C1 segment of cervical spinal cord (tissue), 14 donors: ENCODE results near the gene ZAP70.
"Not testable (repeated sequence)": the region's sequence is repeated elsewhere in the genome, so short reads cannot be mapped to it uniquely, and the experiment has no call there.

Experiments used
- DNase-seq, 14 donors: peaks; one replicate each; lab custom pipeline; 2025; lab: John Stamatoyannopoulos, UW

The ZAP70 gene

DNA sequence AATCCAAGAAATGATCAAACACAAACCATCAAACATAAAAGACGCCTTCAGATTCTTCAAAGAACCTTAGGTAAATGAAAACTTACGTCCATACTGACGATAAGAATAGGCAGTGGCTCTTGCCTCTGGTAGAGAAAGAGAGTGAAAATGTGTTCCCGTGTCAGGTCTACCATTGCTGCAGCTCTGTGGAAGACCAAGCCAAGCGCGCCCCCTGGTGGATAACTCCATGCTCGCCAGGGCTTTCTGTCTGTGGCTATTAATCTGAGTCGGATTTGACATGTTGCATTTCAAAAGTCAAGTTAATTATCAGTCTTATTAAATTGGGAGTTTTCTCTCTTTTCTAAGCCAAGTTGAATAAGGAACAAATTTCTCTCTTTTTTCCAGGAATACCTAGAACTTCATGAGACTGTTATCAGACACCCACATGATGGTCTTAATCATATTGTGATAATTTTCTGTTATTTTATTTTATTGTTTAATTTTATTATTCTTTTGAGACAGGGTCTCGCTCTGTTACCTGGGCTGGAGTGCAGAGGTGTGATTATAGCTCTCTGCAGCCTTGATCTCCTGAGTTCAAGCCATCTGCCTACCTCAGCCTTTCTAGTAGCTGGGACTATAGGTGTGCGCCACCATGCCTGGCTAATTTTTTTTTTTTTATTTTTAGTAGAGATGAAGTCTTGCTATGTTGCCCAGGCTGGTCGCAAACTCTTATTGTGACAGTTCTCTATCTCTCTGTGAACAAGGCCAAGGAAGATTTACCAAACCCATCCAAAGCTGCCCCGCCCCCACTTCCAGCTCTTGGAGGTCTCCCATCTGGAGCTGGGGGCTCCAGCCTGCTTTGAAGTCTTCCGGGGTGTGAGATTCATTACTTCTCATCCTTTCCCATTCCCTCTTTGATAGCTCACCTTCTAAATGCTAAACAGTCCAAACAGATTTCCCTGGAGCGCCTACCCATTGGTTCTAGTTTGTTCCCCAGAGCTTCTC, 15.8 kb upstream of the ZAP70 start:
- peak; percentile 18 to 91 (median 68) for DNase-seq

GRCh38 chr2:97698530-97698929, 14.8 kb upstream of the ZAP70 start:
- DNase-seq: no peak

- peak in 6 of 14 donors; percentile 6 to 17 (median 14) for DNase-seq
Observed at GRCh38 chr2:97699765-97700444, 13.5 kb upstream of the ZAP70 start.

GRCh38 chr2:97701186-97701585, 12.2 kb upstream of the ZAP70 start:
- DNase-seq: no peak

- DNase-seq: no peak
Observed at GRCh38 chr2:97701851-97702465, 11.4 kb upstream of the ZAP70 start.

- DNase-seq: no peak
Observed at GRCh38 chr2:97702731-97703470, 10.5 kb upstream of the ZAP70 start.

GRCh38 chr2:97703741-97704140, 9.6 kb upstream of the ZAP70 start:
- no peak for DNase-seq

GRCh38 chr2:97704989-97705388, 8.4 kb upstream of the ZAP70 start:
- no peak for DNase-seq

DNA sequence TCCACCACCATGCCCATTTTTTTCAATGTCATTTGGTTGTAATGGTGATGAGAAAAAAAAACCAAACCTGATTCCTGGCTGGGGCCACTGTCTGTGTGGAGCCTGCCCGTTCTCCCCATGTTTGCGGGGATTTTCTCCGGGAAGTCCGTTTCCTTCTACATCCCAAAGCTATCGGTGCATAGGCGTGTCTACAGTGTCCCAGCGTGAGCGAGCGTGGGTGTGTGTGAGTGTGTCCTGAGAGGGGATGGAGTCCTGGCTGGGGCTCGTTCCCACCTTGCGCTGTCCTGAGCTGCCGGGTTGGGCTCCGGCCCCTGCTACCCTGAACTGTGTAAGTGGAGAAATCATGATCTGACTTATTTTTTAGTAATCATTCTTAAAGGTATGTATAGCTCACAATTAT, 7.3 kb upstream of the ZAP70 start:
- no peak for DNase-seq

DNA sequence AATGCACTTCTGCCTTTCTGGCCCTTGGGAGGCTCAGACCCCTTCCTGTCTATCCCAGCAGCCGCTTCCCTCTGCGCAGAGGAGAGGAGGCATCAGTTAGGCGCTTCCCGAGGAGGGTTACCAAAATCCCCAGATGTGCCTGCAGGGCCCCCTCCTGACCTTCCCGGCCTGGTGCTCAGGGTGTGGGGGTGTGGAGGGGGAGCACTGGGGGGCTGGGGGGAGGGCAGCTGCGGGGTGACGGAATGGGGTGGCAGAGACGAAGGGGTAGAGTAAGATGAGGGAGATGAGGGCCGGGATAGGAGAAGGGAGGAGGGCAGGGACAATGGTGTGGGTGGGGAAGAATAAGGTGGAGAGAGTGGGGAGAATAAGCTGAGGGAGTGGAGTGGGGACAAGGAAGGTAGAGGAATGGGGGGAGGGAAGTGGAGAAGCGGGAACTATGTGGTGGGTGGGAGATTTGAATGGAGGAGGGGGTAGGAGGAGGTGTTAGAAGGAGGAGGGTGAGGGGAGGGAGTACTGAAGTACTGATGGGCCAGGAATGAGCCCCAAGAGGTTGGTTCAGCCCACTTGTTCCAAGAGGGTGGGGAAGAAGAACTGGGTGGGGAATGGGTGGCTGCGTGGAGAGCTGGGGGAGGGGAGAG, 6.5 kb upstream of the ZAP70 start:
- no peak for DNase-seq

- no peak for DNase-seq
Observed at GRCh38 chr2:97707362-97708047, 5.9 kb upstream of the ZAP70 start.

DNA sequence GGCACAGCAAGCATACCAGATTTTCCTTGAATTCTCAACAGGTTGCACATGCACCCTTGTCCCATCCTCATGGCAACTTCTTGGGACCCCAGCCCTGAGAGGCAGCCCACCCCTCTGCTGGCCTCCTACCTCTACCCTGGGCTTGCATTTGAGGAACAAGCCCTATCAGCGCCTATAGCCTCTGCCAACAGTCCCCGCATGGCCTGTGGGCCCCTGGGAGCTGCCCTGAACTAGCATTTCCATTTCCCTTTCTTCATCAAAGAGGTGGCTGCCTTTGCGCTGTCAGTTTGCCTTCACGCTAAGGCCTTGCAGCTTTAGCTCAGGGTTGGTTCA, 5.4 kb upstream of the ZAP70 start:
- no peak for DNase-seq

- no peak for DNase-seq
Observed at GRCh38 chr2:97708608-97709007, 4.8 kb upstream of the ZAP70 start.

DNA sequence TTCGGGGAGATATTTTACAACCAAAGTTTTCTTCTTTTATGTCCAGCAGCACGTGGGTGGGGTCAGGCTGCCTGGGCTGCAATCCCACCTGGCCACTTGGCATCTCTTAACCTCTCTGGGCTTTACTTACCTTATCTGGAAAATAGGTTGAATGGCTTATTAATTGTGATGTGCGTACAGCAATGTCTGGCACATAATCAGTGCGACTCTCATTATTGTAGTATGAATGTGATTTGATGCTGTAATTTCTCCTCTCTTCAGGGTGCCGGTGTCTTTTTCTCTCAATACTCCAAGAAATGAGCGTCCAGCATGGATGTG, 2.0 kb upstream of the ZAP70 start:
- no peak for DNase-seq

DNA sequence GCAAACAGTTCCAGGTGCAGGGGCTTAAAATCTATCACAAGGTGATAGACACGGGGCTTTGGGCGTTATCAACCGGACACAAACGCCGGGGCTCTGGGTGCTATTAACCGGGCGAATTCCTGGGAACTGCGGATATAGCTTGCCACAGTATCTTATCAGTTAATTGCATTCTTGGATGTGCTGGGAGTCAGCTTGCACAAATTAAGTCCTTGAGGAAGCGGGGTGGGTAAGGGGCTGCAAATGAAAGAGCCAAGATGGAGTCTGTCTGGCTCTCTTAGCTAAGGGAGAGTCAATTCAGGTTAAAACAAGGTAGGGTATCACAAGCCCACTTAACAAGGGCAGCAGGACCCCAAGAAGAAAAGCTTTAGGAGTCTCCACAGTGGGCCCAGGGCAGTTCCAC, 1.2 kb upstream of the ZAP70 start:
- DNase-seq: not testable (repeated sequence)

DNA sequence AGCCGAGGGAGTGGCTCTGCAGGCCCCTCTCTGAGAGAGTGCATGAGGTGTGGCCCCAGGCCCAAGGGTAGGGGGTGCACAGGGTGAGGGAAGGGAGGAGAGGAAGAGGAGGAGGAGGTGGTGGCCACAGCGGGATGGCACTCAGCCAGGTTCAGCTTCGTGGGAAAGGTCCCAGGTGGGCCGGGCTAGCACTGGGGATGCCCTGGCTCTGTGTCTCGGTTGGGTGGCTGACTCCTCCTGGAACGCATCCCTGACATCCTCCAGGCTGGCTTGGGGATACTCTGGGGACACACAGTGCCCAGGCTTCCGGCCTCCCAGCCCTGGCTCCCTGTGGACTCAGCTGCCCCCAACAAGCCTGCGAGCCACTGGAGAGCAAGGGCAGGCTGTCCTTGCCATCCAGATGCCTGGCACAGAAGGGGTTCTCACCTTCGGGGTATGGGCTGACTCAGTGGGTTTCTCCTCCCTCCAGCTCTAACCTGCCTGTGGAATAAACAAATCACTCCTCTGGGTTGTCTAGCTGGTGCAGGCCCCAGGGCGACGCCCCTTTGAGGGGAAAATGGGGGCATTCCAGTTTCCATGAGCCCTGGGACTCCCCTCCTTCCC, 582 bp upstream of the ZAP70 start:
- no peak for DNase-seq

DNA sequence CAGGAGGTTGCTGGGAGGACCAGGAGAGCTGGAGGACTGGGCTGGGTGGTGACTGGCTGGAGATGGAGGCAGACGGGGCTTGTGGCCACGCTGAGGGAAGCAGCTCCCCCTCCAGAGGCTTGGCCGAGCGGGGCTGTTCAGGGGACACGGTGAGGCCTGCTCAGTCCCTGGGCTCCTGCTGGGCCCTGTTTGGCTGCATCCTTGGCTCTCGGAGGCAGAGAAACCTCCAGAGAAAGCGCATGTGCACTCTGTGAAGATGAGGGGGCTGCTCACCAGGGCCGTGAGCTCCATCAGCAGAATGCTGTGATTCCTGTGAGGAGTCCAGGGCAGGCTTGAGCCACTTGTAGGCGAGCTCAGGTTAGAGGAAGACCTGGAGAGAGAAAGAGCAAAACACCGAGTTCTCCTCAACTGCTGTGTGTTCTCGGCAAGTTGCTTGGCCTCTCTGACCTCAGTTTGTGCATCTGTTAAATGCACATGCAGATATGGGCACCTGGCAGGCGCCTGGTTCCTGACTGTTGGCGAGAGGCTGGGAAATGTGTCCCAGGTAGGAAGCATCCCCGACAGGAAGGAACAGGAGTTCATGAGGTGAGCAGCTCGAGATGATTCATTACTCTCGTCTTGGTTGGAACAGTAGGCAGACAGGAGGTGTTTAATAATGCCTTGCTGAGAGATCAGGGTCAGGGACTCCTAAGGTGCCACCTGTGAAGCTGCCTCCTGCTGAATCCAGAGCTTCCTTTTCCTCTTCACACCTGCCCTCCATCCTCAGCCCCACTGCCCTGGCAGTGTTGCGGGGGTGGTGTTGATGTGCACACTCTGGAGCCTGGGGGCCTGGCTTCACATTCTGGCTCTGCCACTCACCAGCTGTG, 941 bp downstream of the ZAP70 start:
- no peak for DNase-seq

DNA sequence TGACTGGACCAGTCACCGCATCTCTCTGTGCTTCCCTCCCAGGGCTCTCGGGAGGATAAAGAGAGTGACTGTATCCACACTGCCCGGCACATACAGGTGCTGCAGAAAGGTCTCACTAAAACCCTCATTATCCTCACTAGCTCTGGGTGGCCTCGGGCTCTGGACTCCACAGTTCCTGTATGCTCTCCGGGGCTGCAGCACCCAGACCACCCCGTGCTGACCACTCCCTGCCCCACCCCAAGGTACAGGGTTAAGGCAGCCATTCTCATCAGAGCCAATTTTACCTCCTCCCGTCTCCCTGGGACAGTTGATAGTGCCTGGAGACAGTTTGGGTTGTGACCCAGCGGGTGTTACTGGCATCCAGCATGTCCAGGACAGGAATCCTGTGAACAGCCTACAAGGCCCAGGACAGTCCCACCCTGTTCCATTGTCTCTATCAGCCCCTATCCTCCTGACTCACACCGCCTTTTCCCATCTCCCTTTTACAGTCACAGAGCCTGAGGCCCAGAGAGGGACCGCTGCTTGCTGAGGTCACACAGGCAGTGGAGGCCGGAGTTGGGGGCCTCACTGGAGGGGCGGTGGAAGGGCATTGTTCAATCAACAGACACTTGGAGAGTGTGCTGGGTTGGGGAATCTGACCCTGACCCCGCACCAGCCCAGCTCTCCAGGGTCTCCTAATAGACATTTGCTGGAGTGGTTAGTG, 1.7 kb downstream of the ZAP70 start:
- DNase-seq: no peak
